Colonic mucosa (tissue), 4 donors: ENCODE results near the gene HSD17B8. TPM values are rescaled to one million over a fixed set of nuclear protein-coding genes. Genes with fewer than 3 reads are reported as not detected.

ENCODE experiments used
- DNase-seq: peaks from one replicate; pipeline ENCODE4 v3.0.0-alpha.2; 2020
- H3K27ac ChIP-seq: fragments of 200-600 bp; one replicate; pipeline ENCODE4 v1.8.0; 2021
- H3K27me3 ChIP-seq: fragments of 200-600 bp; one replicate; pipeline ENCODE4 v1.8.0; 2021
- H3K36me3 ChIP-seq: fragments of 200-600 bp; one replicate; pipeline ENCODE4 v1.8.0; 2021
- H3K4me1 ChIP-seq: fragments of 200-600 bp; one replicate; pipeline ENCODE4 v1.8.0; 2021; ENCODE audit warnings: mild to moderate bottlenecking
- H3K4me3 ChIP-seq: fragments of 200-600 bp; one replicate; pipeline ENCODE4 v1.8.0; 2021
- H3K9ac ChIP-seq, 2 donors: one replicate each; pipeline ENCODE4 v1.7.0; 2013; ENCODE audit warnings: control low read depth in 2 of 2, low read depth in 2 of 2, low read length in 2 of 2
- H3K9me3 ChIP-seq: fragments of 200-600 bp; one replicate; pipeline ENCODE4 v1.8.0; 2021
- intact Hi-C: fragments of 100-400 bp; cut with DNase I; formaldehyde crosslinking; loops from one replicate; pipeline ENCODE4 v1.14.1; 2022
- microRNA-seq: library from miRNA; unstranded; fragments of <30 nt; microRNA quantifications from one replicate; pipeline ENCODE4, GENCODE V29; 2019
- total RNA-seq, 2 donors: library from RNA; stranded (reverse); fragmentation: NEBNext Ultra II Directional in 1 of 2; extraction: Animal tissue kit (Norgen Biotek cat#: 25700) in 1 of 2; gene quantifications; one replicate each; pipeline ENCODE4 v1.2.1, GENCODE V29; 2021
- TF ChIP-seq, protein P1 (sequence below): fragments of 200-600 bp; IDR thresholded peaks from one replicate; pipeline ENCODE4 v1.8.0; 2022; ENCODE audit warnings: antibody characterized with exemption, mild to moderate bottlenecking
- donor health status: healthy.
- donor health status: DM: no; HTN: no; CAD: no.
- donor health status: DM: no; HTN: no; CAD: no.

Gene HSD17B8
- total RNA-seq, 2 donors from 2014 or later: 13.0 to 23.7 TPM

DNA sequence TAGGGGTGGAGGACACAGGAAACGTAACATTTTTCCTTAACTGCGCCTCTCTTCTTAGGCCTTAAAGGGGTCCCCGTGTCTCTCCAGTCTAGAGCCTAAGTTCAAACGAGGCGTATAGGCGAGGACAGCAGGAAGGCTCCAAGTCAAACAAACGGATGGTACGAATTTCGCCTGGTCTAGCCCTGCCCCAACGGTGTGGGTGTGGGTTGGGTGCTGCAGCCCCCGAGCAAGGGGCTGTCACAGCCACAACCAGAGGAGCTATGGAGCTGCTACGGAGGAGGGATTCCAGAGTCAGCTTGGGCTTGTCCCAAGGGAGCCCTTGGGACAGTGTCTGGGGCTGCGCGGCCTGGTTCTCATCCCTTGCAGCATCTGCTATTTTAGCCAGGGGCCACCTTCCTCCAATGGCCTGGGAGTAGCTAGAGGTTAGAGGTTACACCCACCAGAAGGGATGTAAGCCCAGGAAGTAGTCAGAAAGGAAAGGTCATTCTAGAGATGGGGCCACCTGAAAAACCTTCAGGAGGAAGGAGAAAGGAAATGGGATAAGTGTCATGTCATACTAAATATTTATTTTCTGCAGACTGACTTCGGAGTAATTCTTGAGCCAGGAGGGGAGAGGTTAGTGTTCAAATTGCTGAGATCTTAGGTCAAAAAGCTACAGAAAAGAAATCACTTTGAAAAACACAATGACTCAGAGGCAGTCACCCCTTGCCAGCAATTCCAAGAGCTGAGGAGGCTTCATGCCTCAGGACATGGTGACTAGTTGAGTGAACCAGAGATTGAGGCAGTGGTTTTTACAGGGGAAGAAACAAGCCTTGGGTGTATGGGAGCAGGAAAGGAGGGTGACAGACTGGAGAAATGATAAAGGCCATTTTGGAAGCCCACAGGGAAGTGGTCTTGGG, 45.5 kb downstream of the HSD17B8 start:
- intact Hi-C loops: loop anchor here (2.0 to 5.0 kb wide), 3 partner anchors 88 to 235 kb away; no protein-coding TSS in a partner anchor

DNA sequence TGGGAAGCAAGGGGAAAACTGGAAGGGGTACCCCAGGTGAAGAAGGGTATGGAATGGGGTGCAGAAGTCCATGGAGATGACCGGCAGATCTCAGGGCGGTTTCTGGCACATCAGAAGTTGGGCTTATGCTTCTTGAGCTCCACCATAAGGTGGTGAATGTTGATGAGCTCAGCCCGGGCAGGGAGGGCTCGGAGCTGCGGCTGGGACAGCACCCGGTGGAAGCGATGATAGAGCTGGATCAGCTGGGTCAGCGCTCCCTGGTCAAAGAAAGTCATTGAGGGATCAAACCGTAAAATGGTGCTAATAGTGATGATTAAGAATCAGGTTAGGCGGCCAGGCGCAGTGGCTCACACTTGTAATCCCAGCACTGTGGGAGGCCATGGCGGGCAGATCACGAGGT, 46.3 kb downstream of the HSD17B8 start:
- Histone ChIP-seq H3K4me3 (no peak overlapping the region), H3K9ac (no peak overlapping the region), H3K4me1 (peaks cover 5% of the 10 kb centered on the region), H3K27ac (no peak overlapping the region), H3K36me3 (no peaks in the 10 kb centered on the region), H3K27me3 (no peaks in the 10 kb centered on the region), H3K9me3 (no peaks in the 10 kb centered on the region)
- TF ChIP-seq, protein P1, sequence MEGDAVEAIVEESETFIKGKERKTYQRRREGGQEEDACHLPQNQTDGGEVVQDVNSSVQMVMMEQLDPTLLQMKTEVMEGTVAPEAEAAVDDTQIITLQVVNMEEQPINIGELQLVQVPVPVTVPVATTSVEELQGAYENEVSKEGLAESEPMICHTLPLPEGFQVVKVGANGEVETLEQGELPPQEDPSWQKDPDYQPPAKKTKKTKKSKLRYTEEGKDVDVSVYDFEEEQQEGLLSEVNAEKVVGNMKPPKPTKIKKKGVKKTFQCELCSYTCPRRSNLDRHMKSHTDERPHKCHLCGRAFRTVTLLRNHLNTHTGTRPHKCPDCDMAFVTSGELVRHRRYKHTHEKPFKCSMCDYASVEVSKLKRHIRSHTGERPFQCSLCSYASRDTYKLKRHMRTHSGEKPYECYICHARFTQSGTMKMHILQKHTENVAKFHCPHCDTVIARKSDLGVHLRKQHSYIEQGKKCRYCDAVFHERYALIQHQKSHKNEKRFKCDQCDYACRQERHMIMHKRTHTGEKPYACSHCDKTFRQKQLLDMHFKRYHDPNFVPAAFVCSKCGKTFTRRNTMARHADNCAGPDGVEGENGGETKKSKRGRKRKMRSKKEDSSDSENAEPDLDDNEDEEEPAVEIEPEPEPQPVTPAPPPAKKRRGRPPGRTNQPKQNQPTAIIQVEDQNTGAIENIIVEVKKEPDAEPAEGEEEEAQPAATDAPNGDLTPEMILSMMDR: no peak
- no peak for DNase-seq
- intact Hi-C loops: no loop called here

More for the DNA sequence above, 45.5 kb downstream of the HSD17B8 start:
- peak; percentile 32 for DNase-seq
- Histone ChIP-seq H3K36me3 (no peaks in the 10 kb centered on the region), H3K27ac (peak overlapping the region; percentile 91), H3K9ac (peak overlapping the region; percentile 93 to 95), H3K27me3 (no peaks in the 10 kb centered on the region), H3K9me3 (no peaks in the 10 kb centered on the region), H3K4me1 (peaks cover 5% of the 10 kb centered on the region), H3K4me3 (peak overlapping the region; percentile 54)
- TF ChIP-seq, protein P1: no peak

DNA sequence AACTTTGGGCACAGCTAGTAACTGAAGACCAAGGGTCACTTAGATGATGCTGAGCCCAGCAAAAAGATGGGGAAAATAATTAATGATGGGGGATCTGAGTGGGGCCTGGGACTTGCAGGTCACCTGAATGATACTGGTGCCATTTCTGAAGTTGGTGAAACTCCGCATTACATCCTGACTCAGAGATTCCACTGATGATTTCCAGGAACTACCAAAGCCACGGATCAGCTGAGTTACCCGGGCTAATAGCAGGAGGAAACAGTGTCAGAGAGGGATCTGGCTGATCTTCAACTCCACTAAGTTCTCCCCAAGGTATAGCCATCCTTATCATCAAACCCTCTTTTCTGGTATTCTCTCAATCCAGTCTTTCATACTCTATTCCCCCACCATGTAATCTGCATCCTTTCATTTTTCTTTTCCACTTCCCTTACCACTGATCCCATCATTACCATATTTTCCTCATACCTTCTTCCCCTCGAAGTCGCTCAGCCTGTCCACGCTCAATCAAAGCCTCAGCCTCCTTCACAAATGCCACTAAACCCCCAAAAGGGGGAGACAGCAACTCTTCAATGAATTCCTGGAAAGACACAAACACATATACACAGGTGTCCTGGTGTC, 47.0 kb downstream of the HSD17B8 start:
- intact Hi-C loops: no loop called here
- Histone ChIP-seq H3K9ac (no peak overlapping the region), H3K27ac (no peak overlapping the region), H3K9me3 (no peaks in the 10 kb centered on the region), H3K4me1 (peaks cover 5% of the 10 kb centered on the region), H3K4me3 (no peak overlapping the region), H3K36me3 (no peaks in the 10 kb centered on the region), H3K27me3 (no peaks in the 10 kb centered on the region)
- DNase-seq: no peak
- TF ChIP-seq, protein P1: no peak

DNA sequence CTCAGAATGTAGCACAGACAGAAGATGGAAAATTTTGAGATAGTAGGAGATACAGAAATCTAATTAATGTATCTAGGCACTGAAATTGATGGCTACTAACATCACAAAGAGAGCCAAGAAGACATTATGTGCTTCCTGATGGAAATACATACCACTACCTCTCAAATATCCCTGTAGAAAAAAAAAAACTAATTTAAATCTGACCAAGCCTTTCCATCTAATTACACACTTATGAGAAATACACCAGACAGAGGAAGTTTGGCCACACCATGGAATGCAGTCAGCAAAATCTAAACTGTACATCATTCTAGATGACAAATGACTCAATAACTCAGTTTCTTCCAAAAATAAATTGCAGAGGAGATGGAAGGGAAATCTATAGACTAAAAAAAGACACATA, 48.3 kb downstream of the HSD17B8 start:
- Histone ChIP-seq H3K9ac (no peak overlapping the region), H3K36me3 (no peaks in the 10 kb centered on the region), H3K4me3 (no peak overlapping the region), H3K9me3 (no peaks in the 10 kb centered on the region), H3K27ac (no peak overlapping the region), H3K27me3 (no peaks in the 10 kb centered on the region), H3K4me1 (peaks cover 5% of the 10 kb centered on the region)
- TF ChIP-seq, protein P1: no peak
- intact Hi-C loops: no loop called here
- no peak for DNase-seq

DNA sequence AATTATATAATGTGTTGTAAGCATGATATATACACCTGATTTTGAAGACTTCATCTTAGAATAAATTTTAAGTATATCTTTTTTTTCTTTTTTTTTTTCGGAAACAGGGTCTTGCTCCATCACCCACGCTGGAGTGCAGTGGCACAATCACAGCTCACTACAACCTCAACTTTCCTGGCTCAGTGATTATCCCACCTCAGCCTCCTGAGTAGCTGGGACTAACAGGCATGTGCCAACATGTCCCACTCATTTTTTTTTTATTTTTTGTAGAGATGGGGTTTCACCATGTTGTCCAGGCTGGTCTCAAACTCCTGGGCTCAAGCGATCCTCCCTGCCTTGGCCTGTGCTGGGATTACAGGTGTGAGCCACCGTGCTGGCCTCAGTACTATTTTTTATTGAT, 50.1 kb downstream of the HSD17B8 start:
- no peaks in the 10 kb centered on the region for H3K27me3 ChIP-seq
- TF ChIP-seq, protein P1: no peak
- intact Hi-C loops: no loop called here
- H3K27ac ChIP-seq: no peak overlapping the region
- H3K4me1 ChIP-seq: peaks cover 5% of the 10 kb centered on the region
- H3K9ac ChIP-seq: no peak overlapping the region
- no peaks in the 10 kb centered on the region for H3K36me3 ChIP-seq
- DNase-seq: no peak
- no peak overlapping the region for H3K4me3 ChIP-seq
- H3K9me3 ChIP-seq: no peaks in the 10 kb centered on the region

Small RNA genes lying within 50 kb of the gene (microRNA-seq; reads per million reads assigned to microRNA genes)
- 3.3 reads per million for gene MIR219A1

Other genes starting within 250 kb of the HSD17B8 start
- 100 to 1,000 TPM; 149 to 167 TPM for gene BRD2, start 236.1 kb upstream of the HSD17B8 start, total RNA-seq
- 1 to 10 TPM; 1.6 to 4.3 TPM for gene HLA-DOA, start 195.1 kb upstream of the HSD17B8 start, total RNA-seq
- 10 to 100 TPM; 18.7 to 58.7 TPM for gene HLA-DPA1, start 131.0 kb upstream of the HSD17B8 start, total RNA-seq
- gene HLA-DPB1, start 128.7 kb upstream of the HSD17B8 start, total RNA-seq: 10 to 100 TPM; 21.3 to 53.5 TPM
- gene COL11A2, start 12.2 kb upstream of the HSD17B8 start, total RNA-seq: under 1 TPM; 0.13 to 0.44 TPM
- gene RXRB, start 4.0 kb upstream of the HSD17B8 start, total RNA-seq: 10 to 100 TPM; 33.4 to 36.3 TPM
- 100 to 1,000 TPM; 170 to 212 TPM for gene SLC39A7, start 3.8 kb upstream of the HSD17B8 start, total RNA-seq
- 10 to 100 TPM; 24.8 to 30.9 TPM for gene RING1, start 3.8 kb downstream of the HSD17B8 start, total RNA-seq
- gene VPS52, start 67.2 kb downstream of the HSD17B8 start, total RNA-seq: 10 to 100 TPM; 48.4 to 73.2 TPM
- 1,000 to 10,000 TPM; 1,996 to 2,041 TPM for gene RPS18, start 67.4 kb downstream of the HSD17B8 start, total RNA-seq
- gene B3GALT4, start 72.5 kb downstream of the HSD17B8 start, total RNA-seq: 10 to 100 TPM; 22.0 to 26.4 TPM
- 10 to 100 TPM; 25.7 to 51.7 TPM for gene WDR46, start 84.6 kb downstream of the HSD17B8 start, total RNA-seq
- 10 to 100 TPM; 36.5 to 77.0 TPM for gene PFDN6, start 84.9 kb downstream of the HSD17B8 start, total RNA-seq
- gene RGL2, start 94.3 kb downstream of the HSD17B8 start, total RNA-seq: 10 to 100 TPM; 29.9 to 34.7 TPM
- gene TAPBP, start 109.4 kb downstream of the HSD17B8 start, total RNA-seq: 100 to 1,000 TPM; 204 to 235 TPM
- gene ZBTB22, start 113.1 kb downstream of the HSD17B8 start, total RNA-seq: 10 to 100 TPM; 12.4 to 16.9 TPM
- 10 to 100 TPM; 38.7 to 46.7 TPM for gene DAXX, start 118.3 kb downstream of the HSD17B8 start, total RNA-seq
- 10 to 100 TPM; 15.8 to 74.6 TPM for gene KIFC1, start 187.2 kb downstream of the HSD17B8 start, total RNA-seq
- 10 to 100 TPM; 21.9 to 39.5 TPM for gene PHF1, start 206.4 kb downstream of the HSD17B8 start, total RNA-seq
- gene CUTA, start 213.5 kb downstream of the HSD17B8 start, total RNA-seq: 100 to 1,000 TPM; 145 to 172 TPM
- 10 to 100 TPM in 1 of 2 donors, 1 to 10 TPM in 1; 5.3 to 10.4 TPM for gene SYNGAP1, start 215.4 kb downstream of the HSD17B8 start, total RNA-seq
- gene ZBTB9, start 249.9 kb downstream of the HSD17B8 start, total RNA-seq: 1 to 10 TPM; 4.8 to 8.1 TPM